ENCODE results near the gene ANTXRL. TPM values are rescaled to one million over a fixed set of nuclear protein-coding genes. Genes with fewer than 3 reads are reported as not detected.

The ANTXRL gene
- total and polyA plus RNA-seq, 10 of the 15 experiments (the other 5 are each of a cell fraction or from before 2014, with no cell fraction given): not detected

GRCh38 chr10:46288601-46289206, 1.9 kb downstream of the ANTXRL start:
- no peak overlapping the region for H3K4me2 ChIP-seq (ENCODE audit: control insufficient read depth, insufficient read depth)
- POLR2A ChIA-PET: no interaction called here
- CTCF ChIA-PET: no interaction called here
- no TSS peak for BruUV-seq (replicated peaks)
- H3K9me3 ChIP-seq (replicated peaks; ENCODE audit: control insufficient read depth, insufficient read depth, low read length): no peaks in the 10 kb centered on the region; the same call in 2 of the 3 replicates
- intact Hi-C loops (cut with micrococcal nuclease; ENCODE audit: unreplicated experiment) (no loop called here), in situ Hi-C loops (cut with MboI) (no loop called here)
- no peak for FAIRE-seq
- H3K27me3 ChIP-seq (replicated peaks in 1 of 2; ENCODE audit: control insufficient read depth in 2 of 2, insufficient read depth in 2 of 2, low read length in 1 of 2): peaks cover 0 to 1% of the 10 kb centered on the region in 2 experiments; a peak in 3 of 4 replicates
- no peak for DNase-seq (ENCODE audit: low read depth, low spot score)
- H2AFZ ChIP-seq (ENCODE audit: control insufficient read depth, low read depth, low read length): no peak overlapping the region
- RAD21 ChIA-PET (ENCODE audit: unreplicated experiment): no interaction called here
- ATAC-seq: no peak
- H3K36me3 ChIP-seq (ENCODE audit: control insufficient read depth in 2 of 2, insufficient read depth in 2 of 2, low read length in 1 of 2): no peaks in the 10 kb centered on the region
- no peaks in the 10 kb centered on the region for H4K20me1 ChIP-seq (ENCODE audit: control insufficient read depth, insufficient read depth)
- no peaks in the 10 kb centered on the region; the same call in 1 of the 2 replicates for H3K4me1 ChIP-seq (ENCODE audit: control insufficient read depth, insufficient read depth, low read length)
- H3K9ac ChIP-seq (ENCODE audit: control insufficient read depth, insufficient read depth, low read length): no peak overlapping the region
- SMC1A ChIA-PET (ENCODE audit: uncharacterized antibody, unreplicated experiment): no interaction called here
- WGBS (ENCODE audit: insufficient coverage, insufficient replicate concordance, low lambda C conversion rate, missing lambda C conversion rate): 39% methylated on average over 6 of the region's 6 CpGs
- H3K4me3 ChIP-seq: no peak overlapping the region
- TF ChIP-seq SP1 (IDR thresholded peaks at IDR 0.05; ENCODE audit: low read depth, low read length) (no peak), CUX1 (IDR thresholded peaks at IDR 0.05; ENCODE audit: insufficient replicate concordance, low read depth, low read length) (no peak), CBFB (IDR thresholded peaks at IDR 0.05; ENCODE audit: low read depth) (no peak), TBL1XR1 (IDR thresholded peaks at IDR 0.05; ENCODE audit: low read depth, low read length) (no peak), SMAD1 (IDR thresholded peaks at IDR 0.05; ENCODE audit: low read depth, partially characterized antibody) (no peak), FOXM1 (IDR thresholded peaks at IDR 0.05; ENCODE audit: low read depth, low read length) (no peak), MLLT1 (IDR thresholded peaks at IDR 0.05) (no peak), IKZF1 (conservative IDR thresholded peaks at IDR 0.05) (no peak), FOXK2 (IDR thresholded peaks at IDR 0.05) (no peak)
- TF ChIP-seq, protein P1, sequence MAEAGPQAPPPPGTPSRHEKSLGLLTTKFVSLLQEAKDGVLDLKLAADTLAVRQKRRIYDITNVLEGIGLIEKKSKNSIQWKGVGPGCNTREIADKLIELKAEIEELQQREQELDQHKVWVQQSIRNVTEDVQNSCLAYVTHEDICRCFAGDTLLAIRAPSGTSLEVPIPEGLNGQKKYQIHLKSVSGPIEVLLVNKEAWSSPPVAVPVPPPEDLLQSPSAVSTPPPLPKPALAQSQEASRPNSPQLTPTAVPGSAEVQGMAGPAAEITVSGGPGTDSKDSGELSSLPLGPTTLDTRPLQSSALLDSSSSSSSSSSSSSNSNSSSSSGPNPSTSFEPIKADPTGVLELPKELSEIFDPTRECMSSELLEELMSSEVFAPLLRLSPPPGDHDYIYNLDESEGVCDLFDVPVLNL (IDR thresholded peaks at IDR 0.05; ENCODE audit: low read depth, low read length): no peak
- H3K27ac ChIP-seq (ENCODE audit: control insufficient read depth, insufficient read depth): no peak overlapping the region
- H3K79me2 ChIP-seq (ENCODE audit: control insufficient read depth, insufficient read depth, low read length): no peaks in the 10 kb centered on the region
